Activated CD8-positive, alpha-beta T cell treated with anti-CD3 and anti-CD28 coated beads for 36 hours (primary cell): ENCODE data around the gene SYT6. TPM values are rescaled to one million over a fixed set of nuclear protein-coding genes. Genes with fewer than 3 reads are reported as not detected.

ENCODE experiments used
- ATAC-seq: fragments of 200-7000 bp; cut with Tn5 transposase; one replicate; pipeline ENCODE4 v1.10.0; 2021; ENCODE audit warnings: mild to moderate bottlenecking, moderate library complexity
- CTCF ChIA-PET: fragments of 350-600 bp; sonication (Branson Sonifier 250); formaldehyde crosslinking; loops from one replicate; lab custom pipeline; 2021; ENCODE audit warnings: antibody characterized with exemption; lab: Charles Lee
- POLR2A ChIA-PET: fragments of 350-600 bp; sonication (Branson Sonifier 250); formaldehyde crosslinking; loops from one replicate; lab custom pipeline; 2021; ENCODE audit warnings: antibody characterized with exemption; lab: Charles Lee
- DNase-seq: peaks from one replicate; pipeline ENCODE4 v3.0.0-alpha.2; 2020
- H3K27ac Mint-ChIP-seq: one replicate; pipeline ENCODE4 v1.8.0; 2021; ENCODE audit warnings: mild to moderate bottlenecking, mixed read lengths
- H3K27me3 Mint-ChIP-seq: one replicate; pipeline ENCODE4 v1.8.0; 2021; ENCODE audit warnings: mixed read lengths
- H3K36me3 Mint-ChIP-seq: one replicate; pipeline ENCODE4 v1.8.0; 2021; ENCODE audit warnings: low read depth, mixed read lengths
- H3K4me1 Mint-ChIP-seq: one replicate; pipeline ENCODE4 v1.8.0; 2021; ENCODE audit warnings: low read depth, mixed read lengths
- H3K4me3 Mint-ChIP-seq: one replicate; pipeline ENCODE4 v1.8.0; 2021; ENCODE audit warnings: mild to moderate bottlenecking, moderate library complexity, mixed read lengths
- H3K9me3 Mint-ChIP-seq: one replicate; pipeline ENCODE4 v1.8.0; 2021; ENCODE audit warnings: mixed read lengths
- intact Hi-C: fragments of 100-400 bp; cut with micrococcal nuclease; formaldehyde crosslinking; loops from one replicate; pipeline ENCODE4 v1.10.0; 2022
- total RNA-seq, 2 experiments: library from RNA; stranded (reverse); gene quantifications; one replicate each; pipeline ENCODE4 v1.2.3, GENCODE V29; 2021
- TF ChIP-seq, protein P1 (sequence below): fragments of 200-600 bp; IDR thresholded peaks from one replicate; pipeline ENCODE4 v1.8.0; 2022; ENCODE audit warnings: antibody characterized with exemption, mild to moderate bottlenecking

Gene SYT6
- total RNA-seq, 2 experiments from 2014 or later, result not detected

DNA sequence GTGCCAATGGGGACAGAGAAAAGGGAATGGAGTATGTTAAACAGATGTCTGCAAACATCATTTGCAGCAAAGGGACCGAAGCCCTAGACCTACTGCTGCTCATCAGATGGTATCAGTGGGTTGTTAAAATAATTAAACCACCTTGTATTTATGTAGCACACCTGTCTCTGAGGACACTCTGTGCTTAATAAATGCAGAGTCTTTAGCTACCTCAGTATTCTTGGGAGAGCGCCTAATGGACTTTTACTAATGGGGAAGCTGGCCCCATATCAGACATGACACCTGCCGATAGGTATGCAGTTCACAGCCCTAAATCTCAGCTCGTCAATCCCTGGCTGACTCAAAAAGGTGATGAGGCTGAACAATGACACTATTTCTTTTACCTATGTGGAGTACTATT lies 54.4 kb downstream of the SYT6 start:
- ChIA-PET POLR2A (no interaction called here), CTCF (interaction anchor here (1.0 kb wide), 1 partner anchor 184 kb away, joined by 3 read pairs; no protein-coding TSS in a partner anchor)
- Mint-ChIP-seq H3K9me3 (no peaks in the 10 kb centered on the region), H3K4me1 (peaks cover 3% of the 10 kb centered on the region), H3K36me3 (no peaks in the 10 kb centered on the region), H3K27me3 (peaks cover 3% of the 10 kb centered on the region), H3K4me3 (no peak overlapping the region), H3K27ac (no peak overlapping the region)
- TF ChIP-seq, protein P1, sequence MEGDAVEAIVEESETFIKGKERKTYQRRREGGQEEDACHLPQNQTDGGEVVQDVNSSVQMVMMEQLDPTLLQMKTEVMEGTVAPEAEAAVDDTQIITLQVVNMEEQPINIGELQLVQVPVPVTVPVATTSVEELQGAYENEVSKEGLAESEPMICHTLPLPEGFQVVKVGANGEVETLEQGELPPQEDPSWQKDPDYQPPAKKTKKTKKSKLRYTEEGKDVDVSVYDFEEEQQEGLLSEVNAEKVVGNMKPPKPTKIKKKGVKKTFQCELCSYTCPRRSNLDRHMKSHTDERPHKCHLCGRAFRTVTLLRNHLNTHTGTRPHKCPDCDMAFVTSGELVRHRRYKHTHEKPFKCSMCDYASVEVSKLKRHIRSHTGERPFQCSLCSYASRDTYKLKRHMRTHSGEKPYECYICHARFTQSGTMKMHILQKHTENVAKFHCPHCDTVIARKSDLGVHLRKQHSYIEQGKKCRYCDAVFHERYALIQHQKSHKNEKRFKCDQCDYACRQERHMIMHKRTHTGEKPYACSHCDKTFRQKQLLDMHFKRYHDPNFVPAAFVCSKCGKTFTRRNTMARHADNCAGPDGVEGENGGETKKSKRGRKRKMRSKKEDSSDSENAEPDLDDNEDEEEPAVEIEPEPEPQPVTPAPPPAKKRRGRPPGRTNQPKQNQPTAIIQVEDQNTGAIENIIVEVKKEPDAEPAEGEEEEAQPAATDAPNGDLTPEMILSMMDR, result no peak
- intact Hi-C loops, result no loop called here
- DNase-seq (no peak), ATAC-seq (no peak)

DNA sequence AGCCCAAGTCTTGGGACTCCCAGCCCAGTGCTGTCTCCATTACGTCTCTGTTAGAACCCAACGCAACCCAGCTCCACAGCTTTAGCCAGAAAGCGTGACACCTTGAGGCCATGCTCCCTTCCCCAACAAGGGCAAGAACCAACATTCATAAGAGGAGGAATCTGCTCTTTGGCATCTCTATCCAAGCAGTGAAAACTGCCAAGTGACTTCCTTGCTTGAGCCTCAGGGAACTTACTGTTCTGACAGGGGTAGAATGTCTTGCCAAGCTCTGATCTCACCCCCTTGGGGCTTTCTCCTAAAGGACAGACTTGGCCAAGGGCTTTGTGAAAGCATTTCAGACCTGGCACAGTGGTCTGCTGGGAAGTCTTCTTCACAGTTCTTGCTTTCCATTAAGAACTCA lies 56.6 kb downstream of the SYT6 start:
- ATAC-seq (no peak), DNase-seq (no peak)
- TF ChIP-seq, protein P1, result no peak
- H3K9me3 Mint-ChIP-seq, result no peaks in the 10 kb centered on the region
- no peak overlapping the region for H3K27ac Mint-ChIP-seq
- intact Hi-C loops, result no loop called here
- ChIA-PET CTCF (interaction anchor here (1.2 kb wide), 1 partner anchor 20 kb away, joined by 3 read pairs; no protein-coding TSS in a partner anchor), POLR2A (no interaction called here)
- peaks cover 3% of the 10 kb centered on the region for H3K27me3 Mint-ChIP-seq
- H3K4me1 Mint-ChIP-seq, result no peaks in the 10 kb centered on the region
- H3K36me3 Mint-ChIP-seq, result no peaks in the 10 kb centered on the region
- no peak overlapping the region for H3K4me3 Mint-ChIP-seq

DNA sequence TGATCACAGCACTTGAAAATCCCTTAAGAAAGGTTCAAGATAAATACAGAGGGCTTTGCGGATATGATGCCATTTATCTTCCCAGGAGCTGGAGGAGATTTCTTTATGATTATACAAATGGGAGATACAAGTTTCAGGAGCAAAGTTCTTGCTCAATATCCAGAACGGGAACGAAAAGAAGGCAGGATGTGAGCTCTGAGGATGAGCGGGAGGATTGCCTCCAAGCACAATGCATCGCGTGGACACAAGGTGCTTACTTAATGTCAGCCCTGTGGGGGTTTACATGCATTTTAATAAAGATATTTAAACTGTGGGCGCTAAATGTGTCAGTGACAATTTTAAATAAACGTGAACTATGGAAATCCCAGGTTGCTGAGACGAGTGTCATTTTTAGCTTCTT lies 59.0 kb downstream of the SYT6 start:
- H3K4me3 Mint-ChIP-seq, result no peak overlapping the region
- no peaks in the 10 kb centered on the region for H3K4me1 Mint-ChIP-seq
- ChIA-PET CTCF (no interaction called here), POLR2A (no interaction called here)
- ATAC-seq (no peak), DNase-seq (no peak)
- TF ChIP-seq, protein P1, result no peak
- no peak overlapping the region for H3K27ac Mint-ChIP-seq
- H3K9me3 Mint-ChIP-seq, result no peaks in the 10 kb centered on the region
- intact Hi-C loops, result no loop called here
- H3K27me3 Mint-ChIP-seq, result peaks cover 3% of the 10 kb centered on the region
- no peaks in the 10 kb centered on the region for H3K36me3 Mint-ChIP-seq

DNA sequence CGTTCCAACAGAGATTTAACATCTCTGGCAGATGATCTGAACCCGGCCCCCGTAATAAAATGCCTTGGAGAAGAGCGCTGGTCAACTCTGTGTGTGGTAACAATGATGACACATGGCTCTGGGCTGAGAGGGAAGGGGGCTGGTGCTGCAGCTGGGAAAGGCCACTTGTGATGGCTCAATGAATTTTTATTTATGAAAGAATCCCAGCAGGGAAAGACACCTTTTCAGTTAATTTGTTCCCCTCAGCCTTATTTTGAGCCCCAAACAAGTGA lies 59.4 kb downstream of the SYT6 start:
- DNase-seq (no peak), ATAC-seq (no peak)
- no peaks in the 10 kb centered on the region for H3K36me3 Mint-ChIP-seq
- no peaks in the 10 kb centered on the region for H3K9me3 Mint-ChIP-seq
- intact Hi-C loops, result no loop called here
- POLR2A ChIA-PET, result no interaction called here
- H3K27me3 Mint-ChIP-seq, result peaks cover 3% of the 10 kb centered on the region
- no peak overlapping the region for H3K27ac Mint-ChIP-seq
- no peaks in the 10 kb centered on the region for H3K4me1 Mint-ChIP-seq
- CTCF ChIA-PET, result no interaction called here
- H3K4me3 Mint-ChIP-seq, result no peak overlapping the region
- TF ChIP-seq, protein P1, result no peak

DNA sequence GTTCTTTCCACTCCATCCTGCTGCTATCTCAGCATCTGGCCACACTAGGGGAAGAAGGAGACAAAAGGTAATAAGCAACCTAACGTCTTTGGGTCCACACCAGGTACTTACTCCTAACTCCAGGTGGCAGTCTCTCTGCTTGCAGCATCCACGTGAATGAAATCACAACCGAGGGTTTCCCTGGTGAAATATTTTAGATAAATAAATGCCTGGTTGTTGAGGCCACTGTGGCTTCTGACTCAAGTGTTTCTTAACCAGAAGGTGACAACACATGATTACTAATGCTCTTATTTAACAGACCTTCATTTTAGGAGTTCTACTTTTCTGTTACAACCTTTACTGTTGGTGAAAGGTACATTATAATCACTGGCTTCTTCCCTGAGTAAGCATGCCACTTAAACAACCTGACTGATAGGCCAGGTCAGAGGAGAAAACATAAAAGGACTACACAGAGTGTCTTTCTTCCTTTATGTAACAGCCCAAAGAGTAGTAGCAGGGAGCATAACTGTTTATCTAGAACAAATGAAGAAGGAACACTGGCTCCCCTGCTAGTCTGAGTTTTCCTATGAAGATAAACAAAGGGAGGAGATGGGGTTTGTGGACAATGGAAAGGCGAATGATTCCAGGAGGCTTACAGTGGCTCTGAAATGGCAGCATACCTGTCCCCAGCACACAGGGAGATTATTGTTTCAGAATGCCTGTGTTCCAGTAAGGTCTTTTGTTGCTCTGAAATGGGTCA lies 59.9 kb downstream of the SYT6 start:
- Mint-ChIP-seq H3K4me1 (no peaks in the 10 kb centered on the region), H3K36me3 (no peaks in the 10 kb centered on the region), H3K27me3 (peaks cover 3% of the 10 kb centered on the region), H3K27ac (no peak overlapping the region), H3K9me3 (no peaks in the 10 kb centered on the region), H3K4me3 (no peak overlapping the region)
- DNase-seq (peak; percentile 14), ATAC-seq (peak; percentile 13)
- ChIA-PET POLR2A (no interaction called here), CTCF (no interaction called here)
- intact Hi-C loops, result no loop called here
- TF ChIP-seq, protein P1, result no peak
